Mesodermal cell (in vitro differentiated cells): ENCODE measurements around the gene HTR3E.

ENCODE experiments used
- H3K27ac ChIP-seq: 2 replicates; pipeline ENCODE4 v1.7.0; 2013; ENCODE audit warnings: mild to moderate bottlenecking, low read depth, low read length, moderate library complexity; ENCODE audit not compliant: severe bottlenecking
- H3K36me3 ChIP-seq: 2 replicates; pipeline ENCODE4 v1.7.1; 2013; ENCODE audit warnings: mild to moderate bottlenecking, low read length, moderate library complexity; ENCODE audit not compliant: control insufficient read depth, insufficient read depth
- H3K4me1 ChIP-seq: one replicate; pipeline ENCODE4 v1.7.1; 2013; ENCODE audit warnings: mild to moderate bottlenecking, low read length; ENCODE audit not compliant: insufficient read depth, control insufficient read depth, poor library complexity, severe bottlenecking
- H3K4me3 ChIP-seq: 2 replicates; pipeline ENCODE4 v1.7.0; 2013; ENCODE audit warnings: low read length, control low read depth, mild to moderate bottlenecking; ENCODE audit not compliant: insufficient read depth, poor library complexity, severe bottlenecking; ENCODE audit errors: extremely low read depth
- H3K9me3 ChIP-seq: 2 replicates; pipeline ENCODE4 v1.7.1; 2013; ENCODE audit warnings: mild to moderate bottlenecking, low read length, moderate library complexity; ENCODE audit not compliant: control insufficient read depth
- WGBS, 2 experiments: methylation state at CpG; one replicate each; pipeline ENCODE4 v1.1.5; 2013; ENCODE audit warnings: missing lambda C conversion rate in 2 of 2; ENCODE audit not compliant: insufficient coverage in 2 of 2; 5-methylcytosine and 5-hydroxymethylcytosine counted together

The HTR3E gene

DNA sequence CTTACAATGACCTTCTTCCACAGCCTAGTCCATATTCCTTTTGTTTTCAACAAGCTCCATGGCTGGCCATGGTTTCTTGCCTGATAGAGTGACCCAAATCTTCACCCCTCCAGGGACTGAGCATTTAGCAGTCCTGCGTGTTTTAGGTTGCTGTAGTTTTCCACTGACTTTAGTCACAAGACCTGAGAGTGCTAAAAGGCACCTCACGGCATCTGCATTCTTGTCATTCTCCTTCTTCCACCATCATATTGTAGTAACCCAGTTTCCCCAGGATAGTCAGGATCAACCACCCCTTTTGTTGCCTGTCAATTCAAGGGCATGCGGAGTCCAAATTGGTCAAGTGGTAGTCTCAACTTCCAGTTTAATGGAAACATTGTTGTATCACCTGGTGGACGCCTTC lies 23.2 kb upstream of the HTR3E start:
- WGBS, 2 experiments: 79 to 84% methylated on average over 3 to 4 of the region's 4 CpGs
- no peaks in the 10 kb centered on the region for H3K36me3 ChIP-seq
- peaks cover 9% of the 10 kb centered on the region for H3K9me3 ChIP-seq
- H3K4me3 ChIP-seq: no peak overlapping the region
- no peak overlapping the region for H3K27ac ChIP-seq
- H3K4me1 ChIP-seq: no peaks in the 10 kb centered on the region

DNA sequence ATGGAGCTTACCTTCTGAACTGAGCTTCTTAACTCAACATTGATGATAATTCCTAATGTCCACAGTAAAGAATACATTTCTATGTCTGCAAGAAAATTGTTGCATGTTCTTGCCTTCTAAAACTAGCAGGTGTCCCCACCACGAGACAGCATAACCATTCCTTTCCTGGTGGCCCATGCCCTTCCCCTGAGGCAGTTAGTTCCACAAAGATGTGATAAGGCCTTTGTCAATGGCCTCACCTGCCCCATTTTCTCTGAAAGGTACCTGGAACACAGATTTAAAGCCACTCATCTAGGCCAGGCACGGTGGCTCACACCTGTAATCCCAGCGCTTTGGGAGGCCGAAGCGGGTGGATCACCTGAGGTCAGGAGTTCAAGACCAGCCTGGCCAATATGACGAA lies 21.0 kb upstream of the HTR3E start:
- no peak overlapping the region for H3K27ac ChIP-seq
- H3K36me3 ChIP-seq: no peaks in the 10 kb centered on the region
- WGBS, 2 experiments: 80 to 89% methylated on average over 1 to 2 of the region's 6 CpGs
- H3K4me1 ChIP-seq: no peaks in the 10 kb centered on the region
- peaks cover 4% of the 10 kb centered on the region for H3K9me3 ChIP-seq
- no peak overlapping the region for H3K4me3 ChIP-seq

DNA sequence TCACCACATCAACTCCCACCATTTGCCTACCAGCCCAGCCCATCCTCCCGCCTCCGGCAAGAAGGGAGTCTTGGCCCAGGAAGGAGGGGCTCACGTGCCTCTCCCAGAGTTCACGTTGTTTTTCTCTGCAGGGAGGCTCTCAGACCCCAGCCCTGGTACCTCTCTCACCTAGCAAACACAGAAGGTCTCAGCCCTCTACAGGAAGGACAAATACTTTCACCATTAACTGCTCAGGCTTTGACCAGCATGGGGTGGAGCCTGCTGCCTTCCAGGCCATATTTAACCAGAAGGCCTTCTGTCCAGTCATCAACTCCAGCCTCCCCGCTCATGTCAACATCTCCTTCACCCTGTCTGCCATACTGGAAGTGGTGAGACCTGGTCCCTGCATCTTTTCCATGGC lies 19.0 kb upstream of the HTR3E start:
- WGBS, 2 experiments: 93 to 96% methylated on average over 3 of the region's 5 CpGs

DNA sequence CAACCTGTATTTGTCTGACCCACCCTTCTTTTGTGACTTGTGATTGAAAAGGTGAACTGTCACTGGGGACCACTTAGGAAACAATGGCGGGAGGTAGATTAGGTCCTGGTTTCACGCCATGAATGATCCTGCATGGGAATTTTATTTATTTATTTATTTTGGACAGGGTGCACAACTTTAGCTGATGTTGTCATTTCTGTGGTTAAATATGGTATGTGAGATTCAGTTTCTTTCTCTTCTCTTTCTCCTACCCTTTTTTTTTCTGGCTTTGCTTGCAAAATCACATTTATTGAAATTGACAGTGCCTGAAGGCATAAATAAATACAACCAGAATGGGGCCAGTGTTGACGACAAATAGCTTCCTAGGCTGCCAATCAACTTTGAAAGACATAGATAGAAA lies 18.0 kb upstream of the HTR3E start:
- Histone ChIP-seq H3K4me1 (no peaks in the 10 kb centered on the region), H3K36me3 (no peaks in the 10 kb centered on the region), H3K27ac (no peak overlapping the region), H3K9me3 (no peaks in the 10 kb centered on the region), H3K4me3 (no peak overlapping the region)
- WGBS, 2 experiments: 95 to 100% methylated on average over 1 to 2 of the region's 3 CpGs

More for the DNA sequence above, 19.0 kb upstream of the HTR3E start:
- H3K9me3 ChIP-seq: no peaks in the 10 kb centered on the region
- no peak overlapping the region for H3K27ac ChIP-seq
- no peaks in the 10 kb centered on the region for H3K4me1 ChIP-seq
- no peaks in the 10 kb centered on the region for H3K36me3 ChIP-seq
- H3K4me3 ChIP-seq: no peak overlapping the region

DNA sequence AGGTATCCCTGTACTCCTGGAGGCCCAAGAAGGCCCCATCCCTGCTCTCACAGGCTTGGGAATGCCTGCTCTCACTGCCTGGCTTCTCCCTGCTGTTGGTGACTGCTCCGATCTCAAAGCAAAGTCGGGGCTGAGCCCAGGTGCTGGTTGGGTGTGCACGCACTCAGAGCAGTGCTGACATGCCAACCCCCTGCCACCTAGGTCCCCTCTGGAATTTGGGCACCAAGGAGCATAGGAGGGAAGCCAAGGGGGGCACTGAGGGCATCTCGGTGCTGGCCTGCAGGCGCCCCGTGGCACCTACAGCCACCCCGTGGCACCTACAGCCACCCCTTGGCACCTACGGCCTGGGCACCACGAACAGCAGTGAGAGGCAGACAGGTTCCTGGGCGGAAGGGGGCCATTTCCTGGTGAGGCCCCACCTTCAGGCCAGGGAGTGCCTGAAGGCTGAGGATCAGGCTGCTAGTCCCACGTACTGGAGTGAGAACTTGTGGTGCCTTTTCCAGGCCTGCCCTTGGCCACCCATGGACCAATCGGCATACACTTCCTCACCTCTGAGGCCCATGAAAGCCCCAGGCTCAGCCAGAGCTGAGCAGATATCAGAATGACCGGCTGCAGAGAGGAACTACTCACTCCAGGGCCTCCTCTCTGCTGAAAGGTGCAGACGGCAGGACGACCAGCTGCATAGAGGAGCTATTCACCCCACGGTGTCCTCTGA lies 15.6 kb upstream of the HTR3E start:
- Histone ChIP-seq H3K36me3 (no peaks in the 10 kb centered on the region), H3K9me3 (peaks cover 6% of the 10 kb centered on the region), H3K4me3 (no peak overlapping the region), H3K27ac (no peak overlapping the region), H3K4me1 (no peaks in the 10 kb centered on the region)
- WGBS, 2 experiments: 87 to 91% methylated on average over 12 to 15 of the region's 16 CpGs

DNA sequence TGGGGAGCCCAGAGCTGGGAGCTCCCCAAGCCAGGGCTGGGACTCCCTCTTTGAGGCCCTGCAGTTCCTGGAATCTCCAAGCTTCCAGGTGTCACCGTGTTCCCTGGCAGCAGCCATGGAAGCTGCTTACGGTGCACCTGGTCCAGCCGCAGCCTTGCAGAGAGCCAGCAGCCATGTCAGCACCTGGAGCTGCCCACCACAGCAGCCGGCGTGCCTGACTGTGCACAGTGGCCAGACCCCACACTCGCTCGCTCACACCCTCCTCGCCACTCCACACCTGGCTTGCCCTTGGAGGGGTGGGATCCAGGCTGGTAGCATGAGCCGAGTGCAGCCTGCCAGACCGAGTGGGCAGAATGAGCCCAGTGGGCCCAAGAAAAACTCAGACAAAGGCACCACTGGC lies 14.8 kb upstream of the HTR3E start:
- Histone ChIP-seq H3K9me3 (peaks cover 6% of the 10 kb centered on the region), H3K4me3 (no peak overlapping the region), H3K4me1 (no peaks in the 10 kb centered on the region), H3K27ac (no peak overlapping the region), H3K36me3 (no peaks in the 10 kb centered on the region)
- 90% methylated on average over 10 of the region's 10 CpGs for WGBS, 2 experiments

DNA sequence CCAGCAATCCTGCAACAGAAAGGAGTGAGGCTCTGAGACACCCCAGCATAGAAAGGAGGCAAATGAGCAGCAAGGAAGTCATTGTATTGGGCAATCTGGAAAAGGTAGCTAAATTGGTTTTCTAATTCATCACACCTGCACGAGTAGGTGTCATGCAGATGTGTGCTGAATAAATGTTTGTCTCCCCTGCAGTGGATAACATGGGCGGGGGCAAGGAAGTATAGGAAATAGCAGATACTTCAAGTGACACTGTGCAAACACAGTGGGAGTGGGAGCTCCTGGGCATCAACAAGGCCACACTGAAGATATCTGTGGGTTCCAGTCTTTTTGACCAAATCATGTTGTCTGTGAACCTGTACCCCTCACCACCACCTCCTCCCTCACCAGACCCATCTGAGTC lies 14.4 kb upstream of the HTR3E start:
- Histone ChIP-seq H3K4me3 (no peak overlapping the region), H3K4me1 (no peaks in the 10 kb centered on the region), H3K9me3 (peaks cover 6% of the 10 kb centered on the region), H3K27ac (no peak overlapping the region), H3K36me3 (no peaks in the 10 kb centered on the region)
- WGBS, 2 experiments: 86 to 100% methylated on average over 2 of the region's 2 CpGs

DNA sequence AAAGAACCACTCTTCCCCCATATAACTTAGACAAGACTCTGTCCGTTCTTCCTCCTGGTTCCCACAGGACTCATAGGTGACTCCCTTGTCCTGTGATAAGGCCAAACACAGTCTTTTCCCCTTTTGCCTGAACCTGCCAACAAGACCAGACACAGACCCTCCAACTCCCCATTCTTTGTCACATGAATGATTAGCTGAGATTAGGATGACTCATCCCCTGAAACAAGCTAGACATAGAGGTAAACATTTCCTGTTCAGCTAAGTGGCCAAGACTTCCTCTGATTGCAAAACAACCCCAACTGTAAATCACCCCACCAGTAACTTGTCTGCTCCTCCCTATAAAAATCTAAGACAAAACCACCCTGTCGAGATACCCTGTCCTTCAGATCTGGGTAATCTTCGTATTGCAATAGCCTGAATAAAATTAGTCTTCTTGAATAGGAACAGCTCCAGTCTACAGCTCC lies 11.4 kb upstream of the HTR3E start:
- Histone ChIP-seq H3K9me3 (peaks cover 6% of the 10 kb centered on the region), H3K27ac (peak overlapping the region; percentile 26), H3K4me3 (no peak overlapping the region), H3K36me3 (no peaks in the 10 kb centered on the region), H3K4me1 (no peaks in the 10 kb centered on the region)
- WGBS, 2 experiments: 78 to 88% methylated on average over 2 to 3 of the region's 3 CpGs

DNA sequence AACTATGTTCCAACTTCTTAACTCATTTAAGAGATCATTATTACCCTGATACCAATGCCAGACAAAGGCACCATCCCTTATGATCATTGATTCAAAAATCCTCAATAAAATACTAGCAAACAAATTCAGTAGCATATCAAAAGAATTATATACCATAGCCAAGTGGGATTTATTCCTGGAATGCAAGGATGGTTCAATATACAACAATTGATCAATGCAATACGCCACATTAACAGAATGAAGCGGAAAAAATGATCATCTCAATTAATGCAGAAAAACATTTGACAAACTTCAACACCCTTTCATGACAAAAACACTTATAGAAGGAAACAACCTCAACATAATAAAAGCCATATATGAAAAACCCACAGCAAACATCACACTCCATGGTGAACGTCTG lies 4.7 kb upstream of the HTR3E start:
- peaks cover 8% of the 10 kb centered on the region for H3K9me3 ChIP-seq
- no peak overlapping the region for H3K27ac ChIP-seq
- 69 to 84% methylated on average over 3 of the region's 3 CpGs for WGBS, 2 experiments
- no peaks in the 10 kb centered on the region for H3K4me1 ChIP-seq
- H3K4me3 ChIP-seq: no peak overlapping the region
- no peaks in the 10 kb centered on the region for H3K36me3 ChIP-seq

DNA sequence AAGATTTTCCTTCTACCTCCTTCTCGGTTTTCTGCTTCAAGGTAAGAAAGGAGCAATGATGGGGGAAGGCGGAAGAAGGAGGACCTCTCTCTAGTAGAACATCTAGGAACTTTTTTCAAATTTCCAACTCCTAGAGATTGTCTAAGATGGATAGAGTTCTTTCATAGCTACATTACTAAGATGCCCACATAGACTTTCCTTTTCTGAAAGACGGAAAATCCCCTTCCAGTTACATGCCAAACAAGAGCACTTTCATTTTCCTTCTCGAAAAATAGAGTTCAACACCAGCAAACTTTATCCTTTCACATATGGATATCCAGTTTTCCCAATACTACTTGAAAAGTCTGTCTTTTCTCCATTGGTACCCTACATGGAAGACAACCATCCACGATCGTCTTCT lies 692 bp downstream of the HTR3E start:
- Histone ChIP-seq H3K27ac (no peak overlapping the region), H3K36me3 (no peaks in the 10 kb centered on the region), H3K4me3 (no peak overlapping the region), H3K9me3 (peaks cover under 1% of the 10 kb centered on the region), H3K4me1 (no peaks in the 10 kb centered on the region)
- 89% methylated on average over 3 to 4 of the region's 6 CpGs for WGBS, 2 experiments

DNA sequence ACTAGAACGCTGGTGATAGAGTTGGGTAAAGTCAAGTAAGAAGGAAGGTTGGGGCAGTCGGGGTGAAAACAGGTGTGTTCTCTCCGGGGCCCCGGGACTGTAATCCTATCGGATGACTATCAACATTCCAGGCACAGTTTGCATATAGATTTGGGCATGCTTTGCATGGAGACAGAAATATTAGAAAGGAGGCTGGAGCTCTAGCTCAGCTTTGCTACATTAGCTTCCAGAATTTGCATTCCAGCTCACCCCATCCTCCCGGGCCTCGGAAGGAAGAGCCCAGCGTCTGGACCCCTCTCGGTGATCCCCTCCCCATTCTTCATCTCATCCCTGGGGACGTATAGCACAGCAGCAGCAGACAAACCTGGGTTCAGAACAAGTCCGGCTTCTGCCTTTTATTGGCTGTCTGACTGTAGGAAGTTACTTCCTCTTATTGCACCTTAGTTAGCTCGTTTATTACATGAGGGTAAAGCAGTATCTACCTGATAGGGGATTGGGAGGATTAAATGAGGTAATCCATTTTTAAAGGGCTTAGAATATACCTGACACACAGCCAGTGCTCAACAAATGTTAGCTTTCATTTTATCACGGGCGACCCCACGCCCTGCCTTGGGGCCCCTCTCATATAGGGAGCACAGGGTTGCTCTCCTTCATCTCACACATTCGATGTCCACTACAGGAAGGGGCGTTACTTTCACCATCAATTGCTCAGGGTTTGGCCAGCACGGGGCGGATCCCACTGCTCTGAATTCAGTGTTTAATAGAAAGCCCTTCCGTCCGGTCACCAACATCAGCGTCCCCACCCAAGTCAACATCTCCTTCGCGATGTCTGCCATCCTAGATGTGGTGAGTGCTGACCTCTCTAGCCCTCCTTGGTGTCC lies 3.2 kb downstream of the HTR3E start:
- Histone ChIP-seq H3K4me3 (no peak overlapping the region), H3K36me3 (no peaks in the 10 kb centered on the region), H3K27ac (no peak overlapping the region), H3K4me1 (no peaks in the 10 kb centered on the region), H3K9me3 (no peaks in the 10 kb centered on the region)
- 83 to 90% methylated on average over 20 to 23 of the region's 24 CpGs for WGBS, 2 experiments
